HepG2 (cell line): ENCODE measurements around the gene CD4. TPM values are rescaled to one million over a fixed set of nuclear protein-coding genes. Genes with fewer than 3 reads are reported as not detected.

Experiments used
- CREB1 ChIP-seq, 2 experiments: fragments of 450-650 bp in 1 of 2; IDR thresholded peaks; 2 replicates each; pipeline ENCODE4 v1.6.1; 2016 to 2017; ENCODE audit warnings: control low read depth in 1 of 2, mild to moderate bottlenecking in 1 of 2, missing compliant biosample characterization in 1 of 2, missing genetic modification characterization in 1 of 2
- FOSL2 ChIP-seq: sonication (generic); formaldehyde crosslinking; IDR thresholded peaks from 2 replicates; pipeline ENCODE4 v1.4.0; 2020; ENCODE audit warnings: missing genetic modification reagents
- FOXP1 ChIP-seq, 2 experiments: fragments of 450-650 bp in 1 of 2; IDR thresholded peaks; 2 replicates each; pipeline ENCODE4 v1.6.1; 2017 to 2018; ENCODE audit warnings: antibody characterized with exemption in 1 of 2
- HMG20A ChIP-seq: IDR thresholded peaks from 2 replicates; pipeline ENCODE4 v1.6.1; 2016; ENCODE audit warnings: borderline replicate concordance
- IRF2 ChIP-seq: IDR thresholded peaks from 2 replicates; pipeline ENCODE4 v1.6.1; 2018; ENCODE audit warnings: missing genetic modification reagents, missing compliant biosample characterization
- KLF16 ChIP-seq, 2 experiments: sonication (generic) in 1 of 2; formaldehyde crosslinking in 1 of 2; IDR thresholded peaks; 2 replicates each; pipeline versions ENCODE4 v1.6.1 to v1.8.0; 2016 to 2023; ENCODE audit warnings: missing genetic modification reagents in 2 of 2, missing compliant biosample characterization in 1 of 2
- MAFF ChIP-seq: IDR thresholded peaks from 2 replicates; pipeline ENCODE4 v1.6.1; 2011; ENCODE audit warnings: low read depth, low read length, improper control_type of control experiment
- NCOA1 ChIP-seq: sonication (generic); formaldehyde crosslinking; IDR thresholded peaks from 2 replicates; pipeline ENCODE4 v1.9.0; 2021; ENCODE audit warnings: missing genetic modification reagents
- NFATC3 ChIP-seq: sonication (generic); formaldehyde crosslinking; IDR thresholded peaks from 2 replicates; pipeline ENCODE4 v1.5.1; 2020; ENCODE audit warnings: mild to moderate bottlenecking, missing genetic modification reagents
- SP140L ChIP-seq: sonication (generic); formaldehyde crosslinking; IDR thresholded peaks from 2 replicates; pipeline ENCODE4 v1.4.0; 2020; ENCODE audit warnings: missing genetic modification reagents, borderline replicate concordance
- TSC22D2 ChIP-seq: sonication (generic); formaldehyde crosslinking; IDR thresholded peaks from 2 replicates; pipeline ENCODE4 v1.5.1; 2020; ENCODE audit warnings: missing genetic modification reagents, mild to moderate bottlenecking, borderline replicate concordance
- XRCC5 ChIP-seq: fragments of 200-400 bp; formaldehyde crosslinking; optimal IDR thresholded peaks from 2 replicates; pipeline ENCODE3; 2017; ENCODE audit warnings: mild to moderate bottlenecking, low read length
- ZBTB8A ChIP-seq: sonication (generic); formaldehyde crosslinking; IDR thresholded peaks from 2 replicates; pipeline ENCODE4 v1.4.0; 2020; ENCODE audit warnings: mild to moderate bottlenecking, low read depth, missing genetic modification reagents, borderline replicate concordance
- ZEB1 ChIP-seq: IDR thresholded peaks from 2 replicates; pipeline ENCODE4 v1.6.1; 2012; ENCODE audit warnings: mild to moderate bottlenecking, low read depth, inconsistent platforms; ENCODE audit not compliant: insufficient replicate concordance
- ZNF264 ChIP-seq: sonication (generic); formaldehyde crosslinking; IDR thresholded peaks from 2 replicates; pipeline ENCODE4 v1.4.0; 2020; ENCODE audit warnings: missing genetic modification reagents
- polyA plus RNA-seq, 8 experiments: library from polyadenylated mRNA; depleted of rRNA in 3 of 8; stranded (reverse) in 7 of 8; unstranded in 1 of 8; fragments of >200 nt; fragmentation: Illumina TruSeq in 4 of 8; extraction: Trizol in 4 of 8; gene quantifications; 2 replicates each; pipeline versions ENCODE4 v1.2.1 to v1.2.3, GENCODE V29; 2011 to 2016; ENCODE audit warnings: low read depth in 4 of 8, missing spikeins in 1 of 8, mixed read lengths in 1 of 8; ENCODE audit not compliant: insufficient read depth in 1 of 8
- total RNA-seq, 5 experiments: library from RNA; depleted of rRNA; stranded (reverse); fragments of >200 nt; fragmentation: Illumina TruSeq; extraction: Trizol; gene quantifications; 2 replicates each; pipeline ENCODE4 v1.2.3, GENCODE V29; 2016; ENCODE audit warnings: low read depth in 1 of 5
- TF ChIP-seq, protein P1 (sequence below): sonication (generic); formaldehyde crosslinking; IDR thresholded peaks from 2 replicates; pipeline ENCODE4 v1.9.0; 2022; ENCODE audit warnings: low read depth, missing genetic modification reagents
- TF ChIP-seq, protein P2 (sequence below): sonication (generic); formaldehyde crosslinking; IDR thresholded peaks from 2 replicates; pipeline ENCODE4 v1.8.0; 2022; ENCODE audit warnings: mild to moderate bottlenecking, missing genetic modification reagents, borderline replicate concordance
- TF ChIP-seq, protein P3 (sequence below): IDR thresholded peaks from 2 replicates; pipeline ENCODE4 v1.6.1; 2016
- TF ChIP-seq, protein P4 (sequence below): conservative IDR thresholded peaks from 2 replicates; pipeline ENCODE4 v1.6.1; 2018; ENCODE audit warnings: missing genetic modification reagents

CD4 gene
- total and polyA plus RNA-seq, 2 of the 13 experiments (the other 11 are each of a cell fraction or from before 2014, with no cell fraction given): 0.07 to 0.95 TPM

DNA sequence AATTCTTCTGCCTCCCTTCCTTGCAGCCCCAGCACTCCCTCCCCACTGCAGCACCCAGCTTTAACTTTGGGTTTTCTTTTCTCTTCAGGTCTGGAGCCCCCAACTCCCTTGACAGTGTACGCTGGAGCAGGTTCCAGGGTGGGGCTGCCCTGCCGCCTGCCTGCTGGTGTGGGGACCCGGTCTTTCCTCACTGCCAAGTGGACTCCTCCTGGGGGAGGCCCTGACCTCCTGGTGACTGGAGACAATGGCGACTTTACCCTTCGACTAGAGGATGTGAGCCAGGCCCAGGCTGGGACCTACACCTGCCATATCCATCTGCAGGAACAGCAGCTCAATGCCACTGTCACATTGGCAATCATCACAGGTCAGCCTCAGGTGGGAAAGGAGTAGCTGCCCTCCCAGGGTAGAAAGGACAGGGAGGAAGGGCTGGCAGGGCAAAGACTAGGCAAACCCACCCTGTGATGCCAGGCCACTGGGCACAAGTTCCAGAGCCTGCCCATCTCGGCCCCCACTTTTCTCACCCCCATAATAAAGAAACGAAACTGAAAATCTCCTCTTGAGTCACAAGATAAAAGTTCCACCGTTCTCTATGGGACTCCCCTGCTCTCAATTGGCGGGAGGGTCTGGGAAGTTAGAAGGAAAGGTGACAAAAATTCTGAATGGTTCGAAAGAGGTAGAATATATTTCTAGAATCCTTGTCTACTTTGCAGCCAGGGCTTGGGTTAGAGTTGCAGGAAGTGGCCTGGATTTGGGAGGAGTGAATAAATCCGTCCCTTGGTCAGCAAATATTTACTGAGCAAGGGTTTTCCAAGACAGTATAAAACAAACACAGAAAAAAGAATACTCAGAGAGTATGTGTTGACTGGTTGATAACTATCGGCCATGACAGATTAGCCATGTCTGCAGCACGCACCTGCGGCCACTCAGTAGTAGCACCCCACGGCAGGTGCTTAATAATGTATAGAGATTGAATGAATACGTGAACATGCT lies 13.8 kb upstream of the CD4 start (continued):
- TF ChIP-seq, protein P1, sequence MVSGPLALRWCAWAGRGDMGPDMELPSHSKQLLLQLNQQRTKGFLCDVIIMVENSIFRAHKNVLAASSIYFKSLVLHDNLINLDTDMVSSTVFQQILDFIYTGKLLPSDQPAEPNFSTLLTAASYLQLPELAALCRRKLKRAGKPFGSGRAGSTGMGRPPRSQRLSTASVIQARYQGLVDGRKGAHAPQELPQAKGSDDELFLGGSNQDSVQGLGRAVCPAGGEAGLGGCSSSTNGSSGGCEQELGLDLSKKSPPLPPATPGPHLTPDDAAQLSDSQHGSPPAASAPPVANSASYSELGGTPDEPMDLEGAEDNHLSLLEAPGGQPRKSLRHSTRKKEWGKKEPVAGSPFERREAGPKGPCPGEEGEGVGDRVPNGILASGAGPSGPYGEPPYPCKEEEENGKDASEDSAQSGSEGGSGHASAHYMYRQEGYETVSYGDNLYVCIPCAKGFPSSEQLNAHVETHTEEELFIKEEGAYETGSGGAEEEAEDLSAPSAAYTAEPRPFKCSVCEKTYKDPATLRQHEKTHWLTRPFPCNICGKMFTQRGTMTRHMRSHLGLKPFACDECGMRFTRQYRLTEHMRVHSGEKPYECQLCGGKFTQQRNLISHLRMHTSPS: no peak; the same call in 1 of the 2 replicates
- TF ChIP-seq FOXP1 (IDR thresholded peaks at IDR 0.05) (no peak), FOXP1 (CRISPR knock-in tag; IDR thresholded peaks at IDR 0.05) (peak; percentile 73), SP140L (CRISPR knock-in tag) (no peak), ZNF264 (CRISPR knock-in tag) (peak; percentile 74; the same call in 1 of the 2 replicates), CREB1 (IDR thresholded peaks at IDR 0.05) (no peak), CREB1 (CRISPR knock-in tag; IDR thresholded peaks at IDR 0.05) (peak; percentile 62), MAFF (peak; percentile 47; the same call in 1 of the 2 replicates), NCOA1 (CRISPR knock-in tag) (no peak), TSC22D2 (CRISPR knock-in tag) (peak; percentile 42; the same call in 1 of the 2 replicates), IRF2 (peak; percentile 72; the same call in 1 of the 2 replicates), FOSL2 (CRISPR knock-in tag) (peak; percentile 40; the same call in 1 of the 2 replicates), NFATC3 (CRISPR knock-in tag) (no peak), ZBTB8A (peak; percentile 63; the same call in 1 of the 2 replicates), XRCC5 (no peak), KLF16 (CRISPR knock-in tag; IDR thresholded peaks at IDR 0.05) (peak in 1 of 2 experiments; percentile 84; a peak in 1 of 4 replicates), HMG20A (peak; percentile 90), ZEB1 (peak; percentile 58)
- TF ChIP-seq, protein P2, sequence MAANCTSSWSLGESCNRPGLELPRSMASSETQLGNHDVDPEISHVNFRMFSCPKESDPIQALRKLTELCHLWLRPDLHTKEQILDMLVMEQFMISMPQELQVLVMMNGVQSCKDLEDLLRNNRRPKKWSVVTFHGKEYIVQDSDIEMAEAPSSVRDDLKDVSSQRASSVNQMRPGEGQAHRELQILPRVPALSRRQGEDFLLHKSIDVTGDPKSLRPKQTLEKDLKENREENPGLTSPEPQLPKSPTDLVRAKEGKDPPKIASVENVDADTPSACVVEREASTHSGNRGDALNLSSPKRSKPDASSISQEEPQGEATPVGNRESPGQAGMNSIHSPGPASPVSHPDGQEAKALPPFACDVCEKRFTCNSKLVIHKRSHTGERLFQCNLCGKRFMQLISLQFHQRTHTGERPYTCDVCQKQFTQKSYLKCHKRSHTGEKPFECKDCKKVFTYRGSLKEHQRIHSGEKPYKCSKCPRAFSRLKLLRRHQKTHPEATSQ (CRISPR knock-in tag): 0 out of 2 replicates have a peak, but pooled peaks have one; percentile 15
- TF ChIP-seq, protein P3, sequence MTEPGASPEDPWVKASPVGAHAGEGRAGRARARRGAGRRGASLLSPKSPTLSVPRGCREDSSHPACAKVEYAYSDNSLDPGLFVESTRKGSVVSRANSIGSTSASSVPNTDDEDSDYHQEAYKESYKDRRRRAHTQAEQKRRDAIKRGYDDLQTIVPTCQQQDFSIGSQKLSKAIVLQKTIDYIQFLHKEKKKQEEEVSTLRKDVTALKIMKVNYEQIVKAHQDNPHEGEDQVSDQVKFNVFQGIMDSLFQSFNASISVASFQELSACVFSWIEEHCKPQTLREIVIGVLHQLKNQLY: peak; percentile 83
- TF ChIP-seq, protein P4, sequence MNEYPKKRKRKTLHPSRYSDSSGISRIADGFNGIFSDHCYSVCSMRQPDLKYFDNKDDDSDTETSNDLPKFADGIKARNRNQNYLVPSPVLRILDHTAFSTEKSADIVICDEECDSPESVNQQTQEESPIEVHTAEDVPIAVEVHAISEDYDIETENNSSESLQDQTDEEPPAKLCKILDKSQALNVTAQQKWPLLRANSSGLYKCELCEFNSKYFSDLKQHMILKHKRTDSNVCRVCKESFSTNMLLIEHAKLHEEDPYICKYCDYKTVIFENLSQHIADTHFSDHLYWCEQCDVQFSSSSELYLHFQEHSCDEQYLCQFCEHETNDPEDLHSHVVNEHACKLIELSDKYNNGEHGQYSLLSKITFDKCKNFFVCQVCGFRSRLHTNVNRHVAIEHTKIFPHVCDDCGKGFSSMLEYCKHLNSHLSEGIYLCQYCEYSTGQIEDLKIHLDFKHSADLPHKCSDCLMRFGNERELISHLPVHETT (CRISPR knock-in tag): no peak
